ENCODE results near the gene CEPT1.

CEPT1 gene

GRCh38 chr1:111234258-111234657, 94.2 kb downstream of the CEPT1 start:
- Histone ChIP-seq H3K4me3 (ENCODE audit: low read depth, low read length) (no peak overlapping the region), H3K27me3 (replicated peaks) (no peaks in the 10 kb centered on the region), H3K27ac (no peak overlapping the region), H3K36me3 (replicated peaks) (no peaks in the 10 kb centered on the region)
- no peak for TF ChIP-seq CTCF (IDR thresholded peaks at IDR 0.05; ENCODE audit: low read depth, low read length, missing control alignments)
- no peak for DNase-seq
- in situ Hi-C loops (cut with HindIII; ENCODE audit: low pct_ligation_motif_present, low sequenced_read_pairs): no loop called here

Measured in brain microvascular endothelial cell (primary cell).